GM12872 (cell line): ENCODE measurements around the gene DNAJA4.
A peak's percentile ranks its signal among the peaks of the same experiment; 100 is the strongest.

Experiments used
- CTCF ChIP-seq: IDR thresholded peaks from 3 replicates; pipeline ENCODE4 v1.5.1; 2011; ENCODE audit warnings: low read depth, mild to moderate bottlenecking, low read length, moderate library complexity; ENCODE audit not compliant: insufficient read depth

Gene DNAJA4

GRCh38 chr15:78237146-78237545 lies 27.2 kb upstream of the DNAJA4 start:
- no peak for TF ChIP-seq CTCF

- no peak for TF ChIP-seq CTCF
Measured at GRCh38 chr15:78239811-78240210, 24.6 kb upstream of the DNAJA4 start.

GRCh38 chr15:78241017-78241416 lies 23.3 kb upstream of the DNAJA4 start:
- TF ChIP-seq CTCF: peak; percentile 92

- peak; percentile 55 for TF ChIP-seq CTCF
Measured at GRCh38 chr15:78242128-78242527, 22.2 kb upstream of the DNAJA4 start.

GRCh38 chr15:78243058-78243457 lies 21.3 kb upstream of the DNAJA4 start:
- no peak for TF ChIP-seq CTCF

- no peak for TF ChIP-seq CTCF
Measured at GRCh38 chr15:78243491-78243941, 20.8 kb upstream of the DNAJA4 start.

GRCh38 chr15:78244101-78244500 lies 20.3 kb upstream of the DNAJA4 start:
- no peak for TF ChIP-seq CTCF

- no peak for TF ChIP-seq CTCF
Measured at GRCh38 chr15:78244893-78245292, 19.5 kb upstream of the DNAJA4 start.
